AG09319 (cell line): ENCODE data around the gene DDIT3.

Experiments used
- DNase-seq: peaks from one replicate; pipeline ENCODE4 v3.0.0-alpha.2; 2010; ENCODE audit warnings: low read depth; ENCODE audit errors: extremely low read depth
- TF ChIP-seq, protein P1 (sequence below): IDR thresholded peaks from 2 replicates; pipeline ENCODE4 v1.5.1; 2011; ENCODE audit warnings: low read depth, mild to moderate bottlenecking, inconsistent platforms, low read length, moderate library complexity

DDIT3 gene

GRCh38 chr12:57530396-57531142 is 10.3 kb upstream of the DDIT3 start:
- no peak for DNase-seq
- TF ChIP-seq, protein P1, sequence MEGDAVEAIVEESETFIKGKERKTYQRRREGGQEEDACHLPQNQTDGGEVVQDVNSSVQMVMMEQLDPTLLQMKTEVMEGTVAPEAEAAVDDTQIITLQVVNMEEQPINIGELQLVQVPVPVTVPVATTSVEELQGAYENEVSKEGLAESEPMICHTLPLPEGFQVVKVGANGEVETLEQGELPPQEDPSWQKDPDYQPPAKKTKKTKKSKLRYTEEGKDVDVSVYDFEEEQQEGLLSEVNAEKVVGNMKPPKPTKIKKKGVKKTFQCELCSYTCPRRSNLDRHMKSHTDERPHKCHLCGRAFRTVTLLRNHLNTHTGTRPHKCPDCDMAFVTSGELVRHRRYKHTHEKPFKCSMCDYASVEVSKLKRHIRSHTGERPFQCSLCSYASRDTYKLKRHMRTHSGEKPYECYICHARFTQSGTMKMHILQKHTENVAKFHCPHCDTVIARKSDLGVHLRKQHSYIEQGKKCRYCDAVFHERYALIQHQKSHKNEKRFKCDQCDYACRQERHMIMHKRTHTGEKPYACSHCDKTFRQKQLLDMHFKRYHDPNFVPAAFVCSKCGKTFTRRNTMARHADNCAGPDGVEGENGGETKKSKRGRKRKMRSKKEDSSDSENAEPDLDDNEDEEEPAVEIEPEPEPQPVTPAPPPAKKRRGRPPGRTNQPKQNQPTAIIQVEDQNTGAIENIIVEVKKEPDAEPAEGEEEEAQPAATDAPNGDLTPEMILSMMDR: no peak

- TF ChIP-seq, protein P1: no peak
- no peak for DNase-seq
These were observed 9.5 kb upstream of the DDIT3 start for GRCh38 chr12:57529831-57530230.

DNA sequence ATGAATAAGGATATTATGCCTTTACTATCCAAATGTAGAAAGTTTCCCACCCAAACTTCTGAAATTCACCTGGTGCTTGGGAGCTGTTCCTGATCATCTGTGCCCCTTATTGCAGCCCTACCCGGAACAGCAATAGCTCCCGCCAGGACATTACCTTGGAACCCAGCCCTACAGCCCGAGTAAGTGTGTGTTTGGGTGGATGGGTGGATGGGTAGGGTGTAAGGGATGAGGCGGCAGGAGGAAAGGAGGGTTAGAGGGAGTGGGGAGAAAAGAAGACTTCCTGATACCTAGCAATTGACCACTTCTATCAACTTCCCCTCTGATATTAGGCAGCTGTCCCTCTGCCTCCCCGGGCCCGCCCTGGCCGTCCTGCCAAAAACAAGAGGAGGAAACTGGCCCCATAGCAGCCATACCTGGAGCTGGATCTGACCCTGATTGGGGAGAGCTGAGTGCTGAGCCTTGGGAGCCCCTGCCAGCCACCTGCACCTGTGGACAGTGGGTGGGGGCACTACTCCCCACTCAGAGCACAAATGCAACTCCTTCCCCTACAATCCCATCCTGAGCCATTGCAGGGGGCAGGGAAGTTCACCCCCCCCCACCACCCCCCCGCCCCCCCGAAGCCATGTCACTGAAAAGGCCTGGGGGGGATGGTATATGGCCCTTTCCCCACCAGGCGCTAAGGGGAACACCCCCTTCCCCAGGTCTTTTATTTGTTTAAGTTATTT is 8.7 kb upstream of the DDIT3 start:
- TF ChIP-seq, protein P1: no peak
- no peak for DNase-seq

GRCh38 chr12:57528176-57528575 is 7.9 kb upstream of the DDIT3 start:
- TF ChIP-seq, protein P1: no peak

GRCh38 chr12:57527184-57527583 is 6.9 kb upstream of the DDIT3 start:
- DNase-seq: no peak
- TF ChIP-seq, protein P1: no peak

More at GRCh38 chr12:57528176-57528575, 7.9 kb upstream of the DDIT3 start:
- DNase-seq: no peak

GRCh38 chr12:57526477-57527126 is 6.3 kb upstream of the DDIT3 start:
- DNase-seq: no peak
- TF ChIP-seq, protein P1: no peak
